HUES6 (cell line): Measurements from ENCODE around the gene SMC4.

Experiments
- H3K27ac ChIP-seq: 2 replicates; pipeline ENCODE4 v1.7.0; 2013; ENCODE audit warnings: low read depth, mild to moderate bottlenecking, low read length, inconsistent platforms
- H3K27me3 ChIP-seq: 2 replicates; pipeline ENCODE4 v1.6.1; 2013; ENCODE audit warnings: low read length; ENCODE audit not compliant: control insufficient read depth, insufficient read depth
- H3K36me3 ChIP-seq: 2 replicates; pipeline ENCODE4 v1.6.1; 2013; ENCODE audit warnings: low read length; ENCODE audit not compliant: control insufficient read depth, insufficient read depth
- H3K4me1 ChIP-seq: 2 replicates; pipeline ENCODE4 v1.6.1; 2013; ENCODE audit warnings: low read length; ENCODE audit not compliant: control insufficient read depth, insufficient read depth
- H3K4me3 ChIP-seq: 2 replicates; pipeline ENCODE4 v1.5.1; 2013; ENCODE audit warnings: low read depth, low read length
- H3K9ac ChIP-seq: one replicate; pipeline ENCODE4 v1.6.1; 2013; ENCODE audit warnings: mild to moderate bottlenecking, low read length
- H3K9me3 ChIP-seq: 2 replicates; pipeline ENCODE4 v1.6.1; 2013; ENCODE audit warnings: low read depth, low read length; ENCODE audit not compliant: control insufficient read depth, insufficient read depth

Gene SMC4

GRCh38 chr3:160459450-160459970, 60.1 kb downstream of the SMC4 start:
- H3K9ac ChIP-seq, result no peak overlapping the region
- no peaks in the 10 kb centered on the region for H3K4me1 ChIP-seq
- no peak overlapping the region for H3K27ac ChIP-seq
- H3K4me3 ChIP-seq, result no peak overlapping the region
- peaks cover 18% of the 10 kb centered on the region for H3K27me3 ChIP-seq
- H3K36me3 ChIP-seq, result no peaks in the 10 kb centered on the region
- H3K9me3 ChIP-seq, result peaks cover 13% of the 10 kb centered on the region

GRCh38 chr3:160460033-160460432, 60.6 kb downstream of the SMC4 start:
- no peak overlapping the region for H3K27ac ChIP-seq
- H3K9me3 ChIP-seq, result peaks cover 13% of the 10 kb centered on the region
- H3K36me3 ChIP-seq, result no peaks in the 10 kb centered on the region
- H3K4me1 ChIP-seq, result no peaks in the 10 kb centered on the region
- H3K9ac ChIP-seq, result no peak overlapping the region
- no peak overlapping the region for H3K4me3 ChIP-seq
- peaks cover 18% of the 10 kb centered on the region for H3K27me3 ChIP-seq

- Histone ChIP-seq H3K36me3 (no peaks in the 10 kb centered on the region), H3K27ac (no peak overlapping the region), H3K4me3 (no peak overlapping the region), H3K27me3 (peaks cover 18% of the 10 kb centered on the region), H3K9ac (no peak overlapping the region), H3K9me3 (peaks cover 18% of the 10 kb centered on the region), H3K4me1 (no peaks in the 10 kb centered on the region)
Observed at GRCh38 chr3:160464321-160464720, 64.9 kb downstream of the SMC4 start.

GRCh38 chr3:160464971-160465370, 65.5 kb downstream of the SMC4 start:
- Histone ChIP-seq H3K27ac (no peak overlapping the region), H3K9ac (no peak overlapping the region), H3K9me3 (peaks cover 17% of the 10 kb centered on the region), H3K4me1 (no peaks in the 10 kb centered on the region), H3K4me3 (no peak overlapping the region), H3K27me3 (peaks cover 14% of the 10 kb centered on the region), H3K36me3 (no peaks in the 10 kb centered on the region)

GRCh38 chr3:160470181-160470580, 70.7 kb downstream of the SMC4 start:
- Histone ChIP-seq H3K36me3 (no peaks in the 10 kb centered on the region), H3K4me1 (no peaks in the 10 kb centered on the region), H3K4me3 (no peak overlapping the region), H3K27ac (no peak overlapping the region), H3K9me3 (peaks cover 29% of the 10 kb centered on the region), H3K27me3 (no peaks in the 10 kb centered on the region; the same call in 1 of the 2 replicates), H3K9ac (no peak overlapping the region)

GRCh38 chr3:160471892-160472291, 72.4 kb downstream of the SMC4 start:
- Histone ChIP-seq H3K27me3 (no peaks in the 10 kb centered on the region; the same call in 1 of the 2 replicates), H3K4me3 (no peak overlapping the region), H3K9ac (no peak overlapping the region), H3K9me3 (peaks cover 29% of the 10 kb centered on the region), H3K27ac (no peak overlapping the region), H3K4me1 (no peaks in the 10 kb centered on the region), H3K36me3 (no peaks in the 10 kb centered on the region)

- H3K27ac ChIP-seq, result no peak overlapping the region
- H3K36me3 ChIP-seq, result no peaks in the 10 kb centered on the region
- H3K9ac ChIP-seq, result no peak overlapping the region
- H3K9me3 ChIP-seq, result peaks cover 29% of the 10 kb centered on the region
- no peak overlapping the region for H3K4me3 ChIP-seq
- no peaks in the 10 kb centered on the region; the same call in 1 of the 2 replicates for H3K27me3 ChIP-seq
- no peaks in the 10 kb centered on the region for H3K4me1 ChIP-seq
Observed at GRCh38 chr3:160472344-160472743, 72.9 kb downstream of the SMC4 start.

GRCh38 chr3:160473221-160473620, 73.8 kb downstream of the SMC4 start:
- no peaks in the 10 kb centered on the region for H3K4me1 ChIP-seq
- H3K4me3 ChIP-seq, result no peak overlapping the region
- H3K36me3 ChIP-seq, result no peaks in the 10 kb centered on the region
- no peaks in the 10 kb centered on the region; the same call in 1 of the 2 replicates for H3K27me3 ChIP-seq
- H3K9me3 ChIP-seq, result peaks cover 29% of the 10 kb centered on the region
- H3K27ac ChIP-seq, result no peak overlapping the region
- H3K9ac ChIP-seq, result no peak overlapping the region

- no peaks in the 10 kb centered on the region for H3K4me1 ChIP-seq
- no peak overlapping the region for H3K9ac ChIP-seq
- no peak overlapping the region for H3K27ac ChIP-seq
- H3K36me3 ChIP-seq, result no peaks in the 10 kb centered on the region
- peaks cover 27% of the 10 kb centered on the region for H3K9me3 ChIP-seq
- no peak overlapping the region for H3K4me3 ChIP-seq
- H3K27me3 ChIP-seq, result no peaks in the 10 kb centered on the region; the same call in 1 of the 2 replicates
Observed at GRCh38 chr3:160473978-160474377, 74.5 kb downstream of the SMC4 start.

GRCh38 chr3:160474416-160474838, 75.0 kb downstream of the SMC4 start:
- H3K9ac ChIP-seq, result no peak overlapping the region
- H3K4me1 ChIP-seq, result no peaks in the 10 kb centered on the region
- peaks cover 23% of the 10 kb centered on the region for H3K9me3 ChIP-seq
- no peaks in the 10 kb centered on the region; the same call in 1 of the 2 replicates for H3K27me3 ChIP-seq
- no peaks in the 10 kb centered on the region for H3K36me3 ChIP-seq
- H3K4me3 ChIP-seq, result no peak overlapping the region
- H3K27ac ChIP-seq, result no peak overlapping the region

- Histone ChIP-seq H3K27me3 (no peaks in the 10 kb centered on the region; the same call in 1 of the 2 replicates), H3K4me1 (no peaks in the 10 kb centered on the region), H3K9me3 (peaks cover 17% of the 10 kb centered on the region), H3K27ac (no peak overlapping the region), H3K9ac (no peak overlapping the region), H3K4me3 (no peak overlapping the region), H3K36me3 (no peaks in the 10 kb centered on the region)
Observed at GRCh38 chr3:160475153-160475552, 75.7 kb downstream of the SMC4 start.
